Measurements from ENCODE around the gene LCLAT1.

Gene LCLAT1

DNA sequence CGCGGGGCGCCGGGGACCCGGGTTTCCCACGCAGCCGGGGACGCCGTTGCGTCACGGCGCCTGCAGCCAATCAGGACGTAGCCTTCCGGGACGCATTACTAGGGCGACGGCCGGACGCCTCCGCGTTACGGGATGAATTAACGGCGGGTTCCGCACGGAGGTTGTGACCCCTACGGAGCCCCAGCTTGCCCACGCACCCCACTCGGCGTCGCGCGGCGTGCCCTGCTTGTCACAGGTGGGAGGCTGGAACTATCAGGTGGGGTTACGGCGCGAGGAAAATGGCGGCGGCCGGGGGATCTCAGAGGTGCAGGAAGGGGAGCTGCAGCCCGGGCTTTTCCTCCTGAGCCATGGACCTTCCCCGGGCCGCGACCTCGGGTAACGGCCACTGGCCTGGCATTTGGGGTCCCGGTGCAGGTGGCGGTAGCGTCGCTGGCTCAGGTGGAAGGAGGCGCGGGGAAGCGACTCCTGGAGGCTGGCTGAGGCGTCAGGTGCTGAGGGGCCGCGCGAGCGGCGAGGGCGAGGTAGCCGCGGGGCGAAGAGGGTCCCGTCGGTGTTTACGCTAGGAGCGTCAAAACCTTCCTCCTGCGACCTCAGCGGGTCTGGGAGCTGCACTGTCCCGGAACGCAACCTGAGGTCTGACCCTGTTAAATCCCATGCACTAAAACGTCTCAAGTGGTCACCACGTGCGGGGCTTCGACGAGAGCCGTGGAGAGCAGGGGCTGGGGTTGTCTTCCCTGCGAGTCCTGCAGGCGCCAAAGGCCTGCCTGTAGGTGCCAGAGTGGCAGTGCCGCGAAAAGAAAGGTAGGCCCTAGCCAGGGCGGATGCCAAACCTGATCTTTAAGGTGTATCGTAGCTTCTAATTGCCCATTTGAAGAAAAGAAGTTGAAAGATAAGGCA is at the start of gene LCLAT1:
TSS of gene LCLAT1 (plus strand) at position 98 of the 897 bp plus-strand sequence. CDS start 78,345 bp downstream, outside the sequence.
- peak; percentile 27 for DNase-seq (ENCODE audit: low read depth)
- TF ChIP-seq, protein P1, sequence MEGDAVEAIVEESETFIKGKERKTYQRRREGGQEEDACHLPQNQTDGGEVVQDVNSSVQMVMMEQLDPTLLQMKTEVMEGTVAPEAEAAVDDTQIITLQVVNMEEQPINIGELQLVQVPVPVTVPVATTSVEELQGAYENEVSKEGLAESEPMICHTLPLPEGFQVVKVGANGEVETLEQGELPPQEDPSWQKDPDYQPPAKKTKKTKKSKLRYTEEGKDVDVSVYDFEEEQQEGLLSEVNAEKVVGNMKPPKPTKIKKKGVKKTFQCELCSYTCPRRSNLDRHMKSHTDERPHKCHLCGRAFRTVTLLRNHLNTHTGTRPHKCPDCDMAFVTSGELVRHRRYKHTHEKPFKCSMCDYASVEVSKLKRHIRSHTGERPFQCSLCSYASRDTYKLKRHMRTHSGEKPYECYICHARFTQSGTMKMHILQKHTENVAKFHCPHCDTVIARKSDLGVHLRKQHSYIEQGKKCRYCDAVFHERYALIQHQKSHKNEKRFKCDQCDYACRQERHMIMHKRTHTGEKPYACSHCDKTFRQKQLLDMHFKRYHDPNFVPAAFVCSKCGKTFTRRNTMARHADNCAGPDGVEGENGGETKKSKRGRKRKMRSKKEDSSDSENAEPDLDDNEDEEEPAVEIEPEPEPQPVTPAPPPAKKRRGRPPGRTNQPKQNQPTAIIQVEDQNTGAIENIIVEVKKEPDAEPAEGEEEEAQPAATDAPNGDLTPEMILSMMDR (conservative IDR thresholded peaks at IDR 0.05; ENCODE audit: low read depth, low read length) = peak; percentile 24
- H3K4me3 ChIP-seq (ENCODE audit: low read length) = peak within 1 kb of the TSS; percentile 89

DNA sequence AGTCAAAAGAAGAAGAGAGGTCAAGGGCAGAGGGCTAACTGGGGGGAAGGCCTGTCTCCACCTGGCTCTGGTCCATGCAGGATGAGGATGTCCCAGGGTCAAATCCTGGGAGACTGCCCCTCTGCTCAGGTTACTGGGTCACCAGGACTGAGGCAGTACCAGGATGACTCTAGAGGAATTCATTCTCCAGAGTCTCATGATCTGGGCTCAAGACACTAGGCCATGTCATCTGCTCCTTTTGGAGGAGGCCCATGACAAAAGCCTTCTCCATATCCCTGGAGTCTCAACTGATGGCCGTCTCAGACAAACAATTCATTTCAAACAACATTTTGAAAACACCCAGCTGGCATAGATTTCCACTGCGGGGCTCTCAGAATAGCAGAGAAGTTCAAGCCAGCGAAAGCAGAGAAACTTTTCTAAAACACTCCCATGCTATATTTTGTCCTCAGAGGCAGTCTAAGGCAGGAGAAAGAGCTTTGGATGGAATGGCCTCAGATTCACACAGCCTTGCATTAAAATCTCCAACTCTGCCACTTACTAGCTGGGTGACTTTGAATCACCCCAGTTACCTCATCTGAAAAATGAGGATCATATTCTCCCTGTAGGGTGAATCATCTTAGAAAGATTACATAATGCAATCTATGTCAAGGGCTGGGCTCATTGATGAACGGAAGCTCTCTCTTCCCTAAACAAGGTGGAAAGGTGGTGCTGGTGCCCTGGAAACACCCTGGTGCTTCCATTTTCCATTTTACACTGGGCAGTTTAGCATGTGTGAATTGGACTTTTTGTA is 48.8 kb upstream of the LCLAT1 start:
- DNase-seq (ENCODE audit: low read depth) = no peak
- TF ChIP-seq, protein P1 (conservative IDR thresholded peaks at IDR 0.05; ENCODE audit: low read depth, low read length) = no peak
- no peak overlapping the region for H3K4me3 ChIP-seq (ENCODE audit: low read length)

DNA sequence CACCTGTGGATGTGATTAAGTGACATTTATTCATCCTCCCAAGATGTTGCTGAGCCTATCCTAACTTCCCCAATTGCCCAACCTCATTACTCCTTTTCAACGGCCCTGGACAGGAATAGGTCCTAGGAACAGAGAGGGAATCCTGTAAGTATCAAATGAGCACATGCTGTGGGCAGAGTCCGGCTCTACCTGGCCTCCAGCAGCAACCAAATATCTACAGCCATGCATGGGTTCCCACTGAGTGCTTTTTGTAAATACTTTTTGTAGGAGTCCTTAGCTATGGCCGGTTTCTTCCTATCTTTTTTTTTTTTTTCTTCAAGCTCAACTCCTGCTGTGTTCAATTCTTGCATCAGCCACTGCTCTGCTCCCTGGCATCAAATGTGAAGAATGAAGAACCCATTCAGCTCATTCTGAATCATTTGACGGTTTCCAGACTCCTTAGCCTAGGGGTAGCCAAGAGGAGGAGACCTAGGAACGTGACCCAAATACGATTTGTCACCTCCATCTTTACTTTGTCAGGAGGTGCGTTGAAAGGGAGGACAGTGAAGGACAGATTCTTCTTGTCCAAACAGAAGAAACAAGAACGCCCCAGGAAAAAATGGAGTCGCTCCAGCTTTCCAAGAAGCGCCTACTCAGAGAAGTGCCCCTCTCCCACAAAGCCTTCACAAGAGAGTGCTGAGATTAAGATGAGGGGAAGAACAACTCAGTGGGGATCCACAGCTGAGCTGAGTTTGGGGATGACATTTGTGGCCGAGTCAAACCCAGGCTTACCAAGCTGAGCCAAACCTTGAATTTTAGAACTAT is 46.7 kb upstream of the LCLAT1 start:
- DNase-seq (ENCODE audit: low read depth) = no peak
- H3K4me3 ChIP-seq (ENCODE audit: low read length) = no peak overlapping the region
- TF ChIP-seq, protein P1 (conservative IDR thresholded peaks at IDR 0.05; ENCODE audit: low read depth, low read length) = no peak

DNA sequence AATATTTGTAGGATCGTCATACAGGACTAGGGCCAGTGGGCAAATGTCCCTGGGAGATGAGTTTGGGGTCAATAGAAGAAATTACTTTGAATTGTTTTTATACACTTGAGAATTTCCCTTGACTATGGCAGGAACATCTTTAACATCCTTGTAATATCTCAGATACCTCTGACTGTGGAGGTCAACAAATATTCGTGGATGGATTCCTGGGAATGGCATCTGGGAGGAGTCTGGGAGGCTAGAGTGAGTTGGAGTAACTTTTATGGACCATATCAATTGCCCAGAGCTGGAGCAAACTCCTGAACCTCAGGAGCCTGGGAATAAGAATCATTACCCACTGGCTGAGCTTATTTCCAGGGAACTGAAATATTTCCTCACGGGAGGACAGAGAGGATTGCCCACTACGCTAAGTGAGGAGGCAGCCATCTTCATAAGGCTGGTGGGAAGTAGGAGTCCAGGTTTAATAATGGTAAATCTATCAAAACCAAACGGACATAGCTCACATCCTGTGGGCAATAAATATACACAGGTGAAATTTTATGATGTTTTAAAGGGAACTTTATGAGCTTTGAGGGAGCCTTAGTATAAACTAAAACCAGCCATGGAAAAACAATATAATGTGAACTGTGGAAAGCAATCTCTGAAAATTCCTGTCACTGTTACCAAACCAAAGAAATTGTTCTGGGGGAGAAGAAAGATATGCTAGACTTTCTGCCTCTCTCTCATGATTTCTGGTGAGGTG is 44.4 kb upstream of the LCLAT1 start:
- DNase-seq (ENCODE audit: low read depth) = no peak
- TF ChIP-seq, protein P1 (conservative IDR thresholded peaks at IDR 0.05; ENCODE audit: low read depth, low read length) = no peak
- H3K4me3 ChIP-seq (ENCODE audit: low read length) = no peak overlapping the region

DNA sequence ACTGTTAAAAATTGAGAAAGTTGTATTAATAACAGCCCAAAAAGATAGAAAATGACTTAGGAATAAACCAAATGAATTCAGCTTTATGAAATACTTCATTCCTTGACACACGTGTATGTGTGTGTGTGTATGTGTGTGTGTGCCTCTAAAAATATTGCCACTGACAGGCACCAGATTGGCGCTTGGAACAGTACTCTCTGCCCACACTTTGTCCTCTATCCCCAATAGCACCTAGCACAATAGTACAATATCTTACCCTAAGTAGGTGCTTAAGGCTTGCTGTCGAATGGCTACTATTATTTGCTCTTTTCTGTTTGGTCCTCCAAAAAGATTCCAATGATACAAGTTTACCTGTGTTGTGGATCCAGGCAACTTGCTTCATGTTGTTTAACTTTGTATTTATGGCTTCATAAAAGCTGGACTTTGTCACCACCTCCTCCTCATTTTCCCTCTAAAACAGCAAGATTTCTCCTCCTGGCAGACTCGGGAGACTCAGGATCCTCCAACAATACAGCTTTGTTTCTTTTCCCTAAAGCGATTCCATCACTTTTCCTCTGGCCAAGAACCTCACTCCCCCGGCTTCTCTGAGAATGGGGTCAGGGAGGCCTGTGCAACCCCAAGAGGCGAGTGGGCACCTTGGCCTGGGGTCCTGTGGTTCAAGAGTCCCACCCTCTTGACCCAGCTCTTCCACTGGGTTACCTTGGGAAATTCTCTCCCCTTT is 43.3 kb upstream of the LCLAT1 start:
- no peak for DNase-seq (ENCODE audit: low read depth)
- TF ChIP-seq, protein P1 (conservative IDR thresholded peaks at IDR 0.05; ENCODE audit: low read depth, low read length) = no peak
- H3K4me3 ChIP-seq (ENCODE audit: low read length) = no peak overlapping the region

Measured in retinal pigment epithelial cell (primary cell).